Measurements from ENCODE around the gene AEN.
A peak's percentile ranks its signal among the peaks of the same experiment; 100 is the strongest.

AEN gene

GRCh38 chr15:88652456-88653199, 31.5 kb downstream of the AEN start:
- DNase-seq: no peak

GRCh38 chr15:88653200-88654064, 32.3 kb downstream of the AEN start:
- no peak for DNase-seq

- DNase-seq: no peak
Measured at GRCh38 chr15:88654430-88655102, 33.4 kb downstream of the AEN start.

- no peak for DNase-seq
Measured at GRCh38 chr15:88655103-88655553, 34.0 kb downstream of the AEN start.

- no peak for DNase-seq
Measured at GRCh38 chr15:88655800-88656488, 34.8 kb downstream of the AEN start.

- no peak for DNase-seq
Measured at GRCh38 chr15:88656760-88657221, 35.7 kb downstream of the AEN start.

GRCh38 chr15:88657326-88658069, 36.4 kb downstream of the AEN start:
- DNase-seq: peak; percentile 61

GRCh38 chr15:88658070-88658965, 37.2 kb downstream of the AEN start:
- DNase-seq: no peak

GRCh38 chr15:88658972-88659931, 38.1 kb downstream of the AEN start:
- no peak for DNase-seq

GRCh38 chr15:88661041-88661700, 40.0 kb downstream of the AEN start:
- DNase-seq: no peak

GRCh38 chr15:88661761-88662556, 40.8 kb downstream of the AEN start:
- DNase-seq: no peak

- DNase-seq: no peak
Measured at GRCh38 chr15:88663141-88663621, 42.0 kb downstream of the AEN start.

GRCh38 chr15:88664151-88664778, 43.1 kb downstream of the AEN start:
- peak; percentile 57 for DNase-seq

- no peak for DNase-seq
Measured at GRCh38 chr15:88674661-88675060, 53.5 kb downstream of the AEN start.

GRCh38 chr15:88678755-88679154, 57.6 kb downstream of the AEN start:
- DNase-seq: no peak

GRCh38 chr15:88680241-88681001, 59.3 kb downstream of the AEN start:
- DNase-seq: no peak
